D721Med (cell line): ENCODE measurements around the gene ABCB1.
"Not testable (repeated sequence)": the region's sequence is repeated elsewhere in the genome, so short reads cannot be mapped to it uniquely, and the experiment has no call there.

Experiments
- DNase-seq: peaks from one replicate; pipeline ENCODE4 v3.0.0; 2011; ENCODE audit warnings: low spot score; ENCODE audit not compliant: insufficient read length
- FAIRE-seq: peaks from 2 replicates; lab custom pipeline; 2011; peaks lifted over from hg19 to GRCh38; lab: Jason Lieb, UNC
- TF ChIP-seq, protein P1 (sequence below): IDR thresholded peaks from 2 replicates; pipeline ENCODE4 v1.5.1; 2012; ENCODE audit warnings: mild to moderate bottlenecking, control low read depth; ENCODE audit not compliant: insufficient read depth; ENCODE audit errors: missing control alignments

ABCB1 gene

GRCh38 chr7:87476179-87476557 is 124.5 kb downstream of the ABCB1 start:
- FAIRE-seq (no peak), DNase-seq (no peak)
- TF ChIP-seq, protein P1, sequence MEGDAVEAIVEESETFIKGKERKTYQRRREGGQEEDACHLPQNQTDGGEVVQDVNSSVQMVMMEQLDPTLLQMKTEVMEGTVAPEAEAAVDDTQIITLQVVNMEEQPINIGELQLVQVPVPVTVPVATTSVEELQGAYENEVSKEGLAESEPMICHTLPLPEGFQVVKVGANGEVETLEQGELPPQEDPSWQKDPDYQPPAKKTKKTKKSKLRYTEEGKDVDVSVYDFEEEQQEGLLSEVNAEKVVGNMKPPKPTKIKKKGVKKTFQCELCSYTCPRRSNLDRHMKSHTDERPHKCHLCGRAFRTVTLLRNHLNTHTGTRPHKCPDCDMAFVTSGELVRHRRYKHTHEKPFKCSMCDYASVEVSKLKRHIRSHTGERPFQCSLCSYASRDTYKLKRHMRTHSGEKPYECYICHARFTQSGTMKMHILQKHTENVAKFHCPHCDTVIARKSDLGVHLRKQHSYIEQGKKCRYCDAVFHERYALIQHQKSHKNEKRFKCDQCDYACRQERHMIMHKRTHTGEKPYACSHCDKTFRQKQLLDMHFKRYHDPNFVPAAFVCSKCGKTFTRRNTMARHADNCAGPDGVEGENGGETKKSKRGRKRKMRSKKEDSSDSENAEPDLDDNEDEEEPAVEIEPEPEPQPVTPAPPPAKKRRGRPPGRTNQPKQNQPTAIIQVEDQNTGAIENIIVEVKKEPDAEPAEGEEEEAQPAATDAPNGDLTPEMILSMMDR: no peak

DNA sequence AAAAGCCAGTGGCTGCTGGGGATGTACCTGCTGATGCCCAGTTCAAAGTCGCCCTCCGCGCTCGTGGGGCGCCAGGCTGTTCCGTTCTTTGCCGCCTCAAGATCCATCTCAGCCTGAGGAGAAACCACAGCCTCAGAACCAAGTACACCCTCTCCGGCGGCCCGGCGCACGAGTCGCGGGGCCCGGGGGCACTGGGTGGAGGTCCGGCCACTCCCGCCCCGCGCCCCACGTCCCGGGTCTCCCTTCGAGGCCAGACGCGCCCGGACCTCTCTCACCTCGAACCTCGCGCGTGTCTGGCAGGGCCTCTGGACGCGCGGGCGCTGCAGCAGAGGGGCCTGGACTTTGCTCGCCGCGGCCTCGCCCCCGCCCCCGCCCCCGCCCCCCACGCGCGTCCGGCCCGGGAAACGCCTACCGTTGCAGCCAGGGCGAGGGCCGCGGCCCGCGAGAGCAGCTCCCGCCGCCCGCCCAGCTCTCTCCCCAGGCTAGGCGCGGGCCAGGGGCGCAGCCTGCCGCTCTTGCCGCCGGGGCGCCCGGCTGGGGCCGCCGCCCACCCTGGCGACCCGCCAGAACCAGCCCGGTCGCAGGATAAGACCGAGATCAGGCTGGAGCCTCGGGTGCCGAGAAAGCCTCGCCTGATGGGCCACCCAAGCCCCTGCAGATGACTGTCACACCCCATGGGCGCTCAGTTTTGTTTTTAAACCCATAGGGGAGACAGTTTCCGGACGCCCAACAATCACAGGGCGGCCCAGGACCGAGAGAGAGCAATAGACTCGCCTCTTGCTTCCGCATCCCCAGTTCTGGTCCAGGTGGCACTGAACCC is 125.1 kb downstream of the ABCB1 start, which contains the start of gene ABCB4:
Gene ABCB4 (minus strand): TSS at position 322 of the 820 bp plus-strand sequence. CDS start 215 bp downstream, at position 107.
- TF ChIP-seq, protein P1: no peak
- FAIRE-seq: no peak
- no peak for DNase-seq

GRCh38 chr7:87474533-87475358 is 125.9 kb downstream of the ABCB1 start:
- no peak for FAIRE-seq
- TF ChIP-seq, protein P1: no peak
- DNase-seq: no peak

- TF ChIP-seq, protein P1: no peak
- DNase-seq: no peak
- FAIRE-seq: no peak
Measured at GRCh38 chr7:87473986-87474385, 126.7 kb downstream of the ABCB1 start.

GRCh38 chr7:87473192-87473591 is 127.5 kb downstream of the ABCB1 start:
- TF ChIP-seq, protein P1: no peak
- FAIRE-seq (no peak), DNase-seq (no peak)

- DNase-seq (no peak), FAIRE-seq (no peak)
- TF ChIP-seq, protein P1: no peak
Measured at GRCh38 chr7:87471473-87471872, 129.2 kb downstream of the ABCB1 start.

DNA sequence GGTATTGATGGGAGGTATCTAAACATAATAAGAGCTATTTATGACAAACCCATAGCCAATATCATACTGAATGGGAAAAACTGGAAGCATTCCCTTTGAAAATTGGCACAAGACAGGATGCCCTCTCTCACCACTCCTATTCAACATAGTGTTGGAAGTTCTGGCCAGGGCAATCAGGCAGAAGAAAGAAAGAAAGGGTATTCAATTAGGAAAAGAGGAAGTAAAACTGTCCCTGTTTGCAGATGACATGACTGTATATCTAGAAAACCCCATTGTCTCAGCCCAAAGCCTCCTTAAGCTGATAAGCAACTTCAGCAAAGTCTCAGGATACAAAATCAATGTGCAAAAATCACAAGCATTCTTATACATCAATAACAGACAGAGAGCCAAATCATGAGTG is 131.5 kb downstream of the ABCB1 start:
- FAIRE-seq, DNase-seq: not testable (repeated sequence)

DNA sequence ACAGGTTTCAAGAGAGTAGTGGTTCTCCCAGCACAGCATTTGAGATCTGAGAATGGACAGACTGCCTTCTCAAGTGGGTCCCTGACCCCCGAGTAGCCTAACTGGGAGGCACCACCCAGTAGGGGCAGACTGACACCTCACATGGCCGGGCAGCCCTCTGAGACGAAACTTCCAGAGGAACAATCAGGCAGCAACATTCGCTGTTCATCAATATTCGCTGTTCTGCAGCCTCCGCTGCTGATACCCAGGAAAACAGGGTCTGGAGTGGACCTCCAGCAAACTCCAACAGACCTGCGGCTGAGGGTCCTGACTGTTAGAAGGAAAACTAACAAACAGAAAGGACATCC is 135.2 kb downstream of the ABCB1 start:
- not testable (repeated sequence) for FAIRE-seq, DNase-seq

DNA sequence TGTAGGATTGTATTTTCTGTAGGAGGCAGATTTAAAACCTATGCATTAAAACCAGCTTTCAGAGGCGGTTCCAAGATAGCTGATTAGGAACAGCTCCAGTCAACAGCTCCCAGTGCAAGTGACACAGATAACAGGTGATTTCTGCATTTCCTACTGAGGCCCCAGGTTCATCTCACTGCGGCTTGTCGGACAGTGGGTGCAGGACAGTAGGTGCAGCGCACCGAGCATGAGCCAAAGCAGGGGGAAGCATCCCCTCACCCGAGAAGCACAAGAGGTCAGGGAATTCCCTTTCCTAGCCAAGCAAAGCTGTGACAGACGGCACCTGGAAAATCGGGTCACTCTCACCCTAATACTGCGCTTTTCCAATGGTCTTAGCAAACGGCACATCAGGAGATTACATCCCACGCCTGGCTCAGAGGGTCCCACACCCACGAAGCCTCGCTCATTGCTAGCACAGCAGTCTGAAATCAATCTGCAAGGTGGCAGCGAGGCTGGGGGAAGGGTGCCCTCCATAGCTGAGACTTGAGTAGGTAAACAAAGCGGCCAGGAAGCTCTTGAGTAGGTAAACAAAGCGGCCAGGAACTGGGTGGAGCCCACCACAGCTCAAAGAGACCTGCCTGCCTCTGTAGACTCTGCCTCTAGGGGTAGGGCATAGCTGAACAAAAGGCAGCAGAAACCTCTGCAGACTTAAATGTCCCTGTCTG is 135.7 kb downstream of the ABCB1 start:
- not testable (repeated sequence) for DNase-seq, FAIRE-seq
